HG03139 (cell line): ENCODE measurements around the gene DOK6.

Experiments used
- ATAC-seq: cut with Tn5 transposase; IDR thresholded peaks from one replicate; pipeline ENCODE4 v1.9.1; 2021; ENCODE audit not compliant: unreplicated experiment

The DOK6 gene

DNA sequence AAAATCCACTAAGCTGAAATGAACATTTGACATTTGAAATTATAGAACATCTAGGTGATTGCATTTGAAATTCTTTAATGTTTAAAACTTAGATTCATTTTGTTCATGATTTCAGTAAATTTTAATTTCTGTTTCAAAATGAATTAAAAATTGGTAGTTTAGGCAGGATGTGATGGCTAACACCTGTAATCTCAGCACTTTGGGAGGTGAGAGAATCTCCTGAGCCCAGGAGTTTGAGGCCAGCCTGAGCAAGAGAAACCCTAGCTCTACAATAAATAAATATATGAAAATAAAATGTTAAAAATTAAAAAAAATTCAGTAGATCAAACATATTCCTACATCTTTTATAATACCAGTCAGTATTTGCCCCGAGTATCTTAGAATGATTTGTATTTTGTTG lies 330.0 kb downstream of the DOK6 start:
- no peak for ATAC-seq

DNA sequence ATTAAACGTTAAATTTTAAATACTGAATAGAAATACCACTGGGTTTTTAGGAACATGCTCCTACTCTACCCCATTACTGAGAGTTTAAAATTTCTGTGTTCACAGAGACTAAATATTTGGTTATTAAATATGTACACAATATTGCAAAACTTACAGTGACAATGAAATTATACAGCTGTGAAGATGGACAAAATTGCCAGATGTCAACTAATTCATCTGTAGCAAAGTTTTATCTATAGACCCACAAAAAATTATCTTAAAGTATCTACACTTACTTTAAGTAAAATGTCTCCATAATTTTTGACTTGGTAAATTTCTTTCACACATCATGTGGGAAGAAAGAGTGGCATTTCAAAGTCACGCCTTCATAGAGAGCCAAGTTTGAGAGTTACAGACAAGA lies 333.8 kb downstream of the DOK6 start:
- no peak for ATAC-seq

DNA sequence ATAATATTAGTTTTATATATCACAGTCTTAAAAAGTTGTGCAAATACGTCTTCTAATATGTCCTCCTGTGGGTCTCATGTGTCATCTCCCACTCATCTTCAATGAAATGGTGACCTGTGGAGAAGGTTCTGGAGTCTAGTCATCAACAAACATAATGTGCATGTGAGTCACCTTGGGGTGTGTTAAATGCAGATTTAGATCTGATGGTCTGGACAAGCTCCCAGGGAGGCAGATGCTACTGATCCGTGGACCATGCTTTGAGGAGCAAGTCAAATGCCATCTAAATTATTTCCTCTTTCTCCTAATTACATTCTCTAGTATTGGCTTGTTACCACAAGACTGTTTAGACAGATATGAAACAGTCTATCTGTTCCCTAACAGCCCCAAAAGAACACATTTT lies 336.0 kb downstream of the DOK6 start:
- ATAC-seq = no peak

DNA sequence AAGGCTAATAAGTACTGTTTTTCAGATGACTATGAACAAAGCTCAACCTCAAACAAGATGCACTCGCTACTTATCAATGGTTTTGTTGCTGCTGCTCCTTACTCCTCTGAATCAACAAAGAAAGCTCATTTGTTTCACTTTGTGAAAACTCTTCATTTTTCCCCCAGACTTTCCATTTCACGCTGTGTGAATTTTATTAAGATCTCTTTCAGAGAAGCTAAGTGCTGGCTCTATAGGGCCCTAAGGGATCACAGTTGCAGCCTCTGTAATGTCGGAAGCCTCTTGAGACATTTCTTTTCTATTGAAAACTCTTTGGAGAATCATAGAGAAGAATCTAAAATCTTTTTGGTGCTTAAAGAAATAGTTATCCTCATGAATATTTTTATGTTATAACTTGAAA lies 337.2 kb downstream of the DOK6 start:
- no peak for ATAC-seq

DNA sequence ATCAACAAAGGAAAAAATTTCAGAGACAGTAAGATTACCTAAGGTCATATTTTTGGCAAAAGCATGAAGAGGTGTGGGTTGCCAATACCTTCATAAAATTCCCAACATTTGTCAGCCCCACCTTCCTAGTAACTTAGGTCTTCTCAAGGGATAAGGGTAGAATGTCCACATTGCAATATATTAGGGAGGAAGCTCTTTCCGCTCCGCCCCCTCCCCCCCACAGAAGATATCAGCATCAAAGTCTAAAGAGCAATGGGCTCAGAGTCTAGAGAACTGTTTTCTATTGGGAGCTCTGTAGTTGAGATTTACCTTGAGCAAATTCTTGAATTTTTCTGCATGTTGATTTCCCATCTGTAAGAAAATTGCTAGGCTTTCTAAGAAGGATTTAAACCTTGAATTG lies 346.7 kb downstream of the DOK6 start:
- ATAC-seq = no peak

DNA sequence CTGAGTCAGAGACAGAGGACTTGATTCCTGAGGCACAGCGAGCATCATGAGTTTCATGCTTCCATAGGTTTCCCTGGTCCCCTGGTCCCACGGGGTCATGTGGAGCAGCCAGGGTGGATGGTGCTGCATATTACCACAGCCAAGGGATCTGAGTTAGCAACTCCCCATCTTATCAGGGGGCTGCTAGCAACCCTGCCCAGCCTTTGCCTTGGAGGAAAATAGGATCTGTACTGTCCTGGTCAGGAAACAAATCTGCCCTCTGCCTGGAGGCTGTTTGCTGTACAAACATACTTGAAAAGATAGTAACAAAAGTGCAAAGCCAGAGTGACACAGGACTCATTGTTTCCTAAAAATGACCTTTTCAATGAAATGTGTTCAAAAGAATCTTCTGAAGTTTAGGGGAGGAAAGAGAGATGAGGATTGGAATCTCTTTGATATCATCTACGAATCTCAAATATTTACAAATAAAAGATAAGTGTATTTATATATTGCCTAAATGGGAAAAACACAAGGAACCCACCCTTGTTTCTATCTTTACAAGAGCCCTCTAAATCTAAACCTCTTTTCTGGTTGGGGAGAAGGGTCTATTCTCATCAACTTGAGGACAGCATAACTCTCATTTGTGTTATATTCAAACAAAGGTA lies 352.2 kb downstream of the DOK6 start:
- ATAC-seq = no peak

DNA sequence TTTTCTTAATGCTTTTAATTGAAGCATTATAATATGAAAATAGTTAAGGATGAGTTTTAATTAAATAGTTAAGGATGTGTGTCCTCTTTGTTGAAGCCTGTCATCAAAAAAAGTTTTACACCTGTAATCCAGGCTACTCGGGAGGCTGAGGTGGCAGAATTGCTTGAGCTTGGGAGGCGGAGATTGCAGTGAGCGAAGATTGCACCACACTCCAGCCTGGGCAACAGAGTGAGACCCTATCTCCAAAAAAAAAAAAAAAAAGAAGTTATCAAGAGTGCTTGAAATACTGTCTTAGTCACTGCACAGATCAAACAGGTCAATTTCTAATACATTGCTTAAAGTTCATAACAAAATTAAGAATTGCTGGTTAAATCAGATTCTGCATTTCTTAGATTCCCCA lies 353.4 kb downstream of the DOK6 start:
- no peak for ATAC-seq

DNA sequence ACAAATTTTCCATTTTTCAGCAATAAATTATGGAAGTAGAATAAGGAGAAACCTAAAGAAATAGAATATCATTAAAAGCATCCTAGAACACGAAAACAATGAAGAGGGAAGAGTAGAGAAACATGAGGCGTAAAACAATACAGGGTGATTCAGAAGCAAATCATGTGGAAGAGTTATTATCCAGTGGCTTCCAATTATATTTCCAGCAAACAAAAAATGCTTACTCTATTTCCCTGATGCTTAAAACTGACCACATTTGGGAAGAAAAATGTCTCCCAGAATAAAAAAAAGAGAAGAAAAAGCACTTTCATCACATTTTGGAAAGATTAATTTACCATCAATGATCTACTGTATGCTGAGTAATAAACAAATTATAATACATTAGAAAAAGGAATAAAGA lies 354.4 kb downstream of the DOK6 start:
- no peak for ATAC-seq

DNA sequence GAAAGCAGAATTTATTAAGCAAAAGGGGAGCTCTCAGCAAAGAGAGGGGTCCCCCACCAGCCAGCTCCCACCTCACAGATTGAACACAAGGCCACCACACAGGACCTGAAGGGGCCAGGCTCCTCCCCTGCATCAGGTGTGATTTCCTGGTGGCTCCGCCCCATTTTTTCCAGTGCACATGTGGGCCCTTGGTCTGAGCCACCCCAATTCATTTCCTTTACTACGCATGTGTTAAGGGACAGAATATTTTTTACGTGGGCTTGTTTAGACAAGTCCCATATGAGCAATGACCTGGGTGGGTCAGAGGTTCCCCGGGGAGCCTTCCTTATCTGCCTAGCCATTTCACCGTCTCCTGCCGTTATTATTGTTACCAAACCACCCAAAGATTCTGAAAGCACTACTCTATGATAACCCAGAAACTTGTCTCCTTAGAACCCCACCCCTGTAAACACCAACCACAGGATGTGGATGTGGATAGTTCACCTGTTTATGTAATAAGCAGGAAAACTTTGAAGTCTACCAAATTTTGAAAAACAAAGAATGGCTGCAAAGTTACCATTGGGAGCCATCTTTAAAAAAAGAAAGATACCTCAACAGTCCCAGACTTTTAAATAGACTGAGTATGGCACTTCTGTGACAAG lies 355.3 kb downstream of the DOK6 start:
- no peak for ATAC-seq

DNA sequence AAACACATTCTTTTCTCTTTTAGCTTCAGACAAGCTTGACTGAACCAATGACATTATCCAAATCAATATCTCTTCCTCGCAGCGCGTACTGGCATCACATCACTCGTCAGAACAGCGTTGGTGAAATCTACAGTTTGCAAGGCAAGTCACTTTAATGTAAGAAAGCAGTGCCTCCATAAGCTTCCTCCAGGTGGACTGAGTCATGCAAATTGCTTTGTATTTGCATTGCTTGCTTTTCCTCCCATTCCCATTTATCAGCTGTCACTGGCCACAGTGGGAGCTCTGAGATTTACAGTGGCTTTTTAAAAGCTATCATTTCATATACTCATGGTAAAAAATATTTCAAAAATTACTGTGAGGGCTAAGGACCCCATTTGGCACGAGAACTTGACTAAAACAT lies 357.0 kb downstream of the DOK6 start:
- ATAC-seq = no peak

DNA sequence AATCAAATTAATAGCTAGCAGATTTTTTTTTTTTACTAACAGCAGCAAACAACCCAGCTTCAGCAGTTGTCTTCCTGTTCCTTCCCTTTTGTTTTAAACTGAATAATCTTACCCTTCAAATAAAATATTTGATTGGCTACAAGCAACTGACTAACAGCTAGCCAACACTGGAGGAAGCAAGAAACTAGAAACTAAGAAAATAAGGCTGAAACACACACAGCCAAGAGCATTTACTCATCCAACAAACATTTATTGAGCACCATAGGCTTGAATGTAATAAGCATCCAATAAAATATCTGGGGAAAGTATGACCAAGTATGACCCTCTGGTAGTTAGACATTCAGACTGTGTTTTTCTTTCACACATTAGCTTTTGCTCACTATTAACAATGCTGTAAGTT lies 357.8 kb downstream of the DOK6 start:
- no peak for ATAC-seq

DNA sequence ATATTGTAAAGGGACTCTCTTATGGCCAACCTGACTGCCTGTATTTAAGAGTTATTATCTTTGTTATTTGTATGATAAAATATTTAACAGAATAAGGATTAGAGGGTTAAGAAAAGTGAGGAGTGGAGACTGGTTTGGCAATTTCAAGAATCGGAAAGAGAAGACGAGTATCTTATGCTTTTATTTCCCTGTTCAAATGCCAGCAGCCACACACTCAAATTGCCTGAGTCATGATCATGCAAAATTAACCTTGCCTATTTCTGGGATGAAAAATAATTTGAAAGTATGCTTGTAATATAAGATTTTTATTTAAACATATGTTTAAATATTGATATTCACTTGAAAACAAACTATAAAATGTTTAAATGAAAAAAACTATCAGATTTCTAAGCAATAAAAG lies 358.4 kb downstream of the DOK6 start:
- ATAC-seq = no peak

DNA sequence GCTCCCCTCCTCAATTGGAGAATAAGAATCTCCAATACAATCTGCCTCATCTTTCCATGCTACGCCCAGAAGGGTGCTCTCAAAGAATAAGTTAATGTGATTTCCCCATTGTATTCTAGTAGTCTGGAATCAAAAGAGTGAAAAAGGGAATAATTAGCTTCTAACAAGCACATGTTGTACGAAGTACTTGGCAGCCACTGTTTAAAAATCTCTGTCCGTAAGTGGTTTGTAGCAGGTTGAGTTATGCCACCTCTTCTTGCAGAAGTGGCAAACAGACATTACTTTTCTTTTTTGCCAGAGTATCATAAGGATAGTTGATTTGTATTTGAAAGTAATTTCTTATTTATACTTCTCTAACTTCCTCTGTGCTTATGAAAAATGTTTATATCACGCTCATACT lies 362.3 kb downstream of the DOK6 start:
- ATAC-seq = no peak

DNA sequence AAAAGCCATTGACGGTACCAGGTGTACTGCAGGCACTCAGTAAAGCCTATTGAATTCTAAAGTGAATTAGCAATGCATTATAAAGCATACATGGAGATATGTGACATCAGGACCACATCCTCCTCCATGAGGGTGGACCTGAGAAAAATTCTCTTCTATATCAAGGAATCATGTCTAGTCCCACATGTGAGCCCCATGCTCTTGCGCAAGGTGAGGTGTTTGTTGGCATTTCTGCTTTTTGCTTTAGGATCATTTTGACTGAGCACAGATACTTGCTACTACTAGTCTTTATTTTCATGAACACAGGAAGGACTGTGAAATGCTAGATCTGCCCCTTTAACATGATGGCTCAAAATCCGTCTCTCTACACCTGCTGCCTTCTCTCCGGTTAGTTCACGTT lies 363.1 kb downstream of the DOK6 start:
- ATAC-seq = no peak

DNA sequence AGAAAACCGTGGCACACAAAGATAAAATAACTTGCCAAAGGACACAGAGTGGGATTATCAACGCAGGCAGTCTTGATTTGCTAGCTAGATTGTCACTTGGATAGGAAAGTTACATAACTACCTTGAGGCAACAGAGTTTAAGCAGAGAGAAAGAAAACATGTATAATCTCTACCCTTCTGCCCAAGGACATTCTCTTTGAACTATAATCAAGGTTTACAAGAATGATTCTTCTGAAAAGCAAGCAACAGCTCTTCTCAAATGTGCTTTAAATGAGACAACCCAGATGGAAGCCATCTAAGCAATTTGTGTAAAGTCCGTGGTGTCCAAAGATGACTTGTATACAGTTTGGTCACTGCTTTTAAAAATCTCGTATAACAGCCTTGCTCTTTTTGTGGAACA lies 369.6 kb downstream of the DOK6 start:
- no peak for ATAC-seq

DNA sequence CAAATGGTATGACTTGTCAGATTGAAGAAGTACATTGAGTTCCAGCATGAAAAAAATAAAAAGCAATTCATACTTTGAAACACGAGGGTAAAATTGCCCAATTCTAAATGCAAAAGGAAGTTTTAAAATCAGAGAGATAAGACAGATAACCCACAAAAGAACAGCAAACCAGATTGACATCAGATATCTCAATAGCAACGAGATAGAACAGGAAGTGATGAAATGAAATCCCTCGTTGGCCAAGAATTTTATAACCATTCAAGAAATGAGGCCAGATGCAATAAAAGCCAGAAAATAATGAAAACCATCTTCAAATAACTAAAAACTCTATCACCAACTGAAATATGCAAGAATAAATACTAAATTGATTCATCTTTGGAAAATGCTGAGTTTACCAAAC lies 374.1 kb downstream of the DOK6 start:
- no peak for ATAC-seq

DNA sequence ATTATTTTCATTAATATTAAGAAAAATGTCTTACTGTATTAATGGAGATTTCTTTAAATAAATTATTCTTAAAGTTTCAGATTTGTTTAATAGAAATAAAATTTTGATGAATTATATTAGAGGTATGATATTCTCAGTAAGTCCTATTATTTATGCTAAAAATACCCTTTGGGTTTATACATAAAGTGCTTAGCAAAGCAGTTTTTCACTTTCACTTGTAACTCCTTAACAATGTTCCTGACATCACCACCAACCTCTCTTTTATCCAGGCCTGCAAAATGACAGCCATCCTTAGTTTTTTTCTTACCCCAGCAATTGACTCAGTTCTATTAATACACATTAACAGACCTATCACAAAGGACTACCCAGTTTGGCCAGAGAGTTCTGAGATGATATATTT lies 376.6 kb downstream of the DOK6 start:
- ATAC-seq = no peak

DNA sequence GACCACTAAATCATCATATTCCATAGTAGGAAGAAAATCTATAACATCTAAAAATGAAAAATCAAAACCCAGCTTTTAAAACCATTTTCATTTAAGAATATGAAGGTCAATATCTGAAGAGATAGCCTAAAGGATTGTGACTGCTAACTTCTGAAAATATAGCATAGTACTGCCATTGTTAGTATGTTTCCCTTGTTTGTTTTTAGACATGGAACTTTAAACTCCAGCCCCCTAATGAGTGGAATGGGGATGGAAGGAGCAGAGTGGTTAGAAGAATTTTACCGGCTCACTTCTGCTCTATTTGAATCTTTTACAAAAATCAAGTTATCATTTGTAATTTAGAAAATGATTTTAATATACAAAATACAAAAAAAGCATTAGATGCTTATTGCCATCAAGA lies 378.0 kb downstream of the DOK6 start:
- no peak for ATAC-seq

DNA sequence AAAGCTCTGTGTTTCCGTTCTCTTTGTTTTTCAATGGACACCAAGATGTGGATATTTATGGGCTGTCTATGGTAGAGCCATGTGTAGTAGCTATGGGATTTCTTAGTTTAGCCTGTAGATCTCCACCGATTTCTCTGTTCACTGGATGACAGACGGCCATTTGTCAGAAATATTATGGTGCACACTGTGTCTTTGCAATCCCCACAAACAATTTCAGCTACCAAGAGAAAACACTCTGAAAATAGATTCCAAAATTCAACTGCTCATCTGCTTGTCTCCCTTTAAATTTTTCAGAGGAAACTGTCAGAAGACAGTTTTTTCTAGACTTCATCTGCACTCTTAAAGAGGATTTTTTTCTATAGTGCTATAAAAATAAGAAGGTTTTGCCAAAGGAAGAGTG lies 380.2 kb downstream of the DOK6 start:
- no peak for ATAC-seq

DNA sequence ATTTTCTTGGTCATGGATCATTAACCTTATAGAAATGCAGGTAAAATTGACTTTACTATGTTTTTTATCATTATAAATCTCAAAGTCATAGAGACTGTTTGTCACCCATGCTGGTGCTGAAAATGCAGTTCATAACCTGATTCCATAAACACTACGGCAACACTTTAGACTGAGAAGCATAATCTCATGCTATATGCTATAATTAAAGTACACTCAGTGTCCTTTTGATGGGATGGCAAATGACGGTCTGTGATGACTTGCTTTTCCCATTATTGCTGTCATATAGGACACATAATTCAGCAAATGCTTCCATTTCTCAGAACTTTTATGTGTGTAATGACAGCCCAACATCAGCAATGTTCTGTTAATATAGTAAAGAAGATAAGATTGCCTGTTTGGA lies 384.1 kb downstream of the DOK6 start:
- ATAC-seq = no peak

DNA sequence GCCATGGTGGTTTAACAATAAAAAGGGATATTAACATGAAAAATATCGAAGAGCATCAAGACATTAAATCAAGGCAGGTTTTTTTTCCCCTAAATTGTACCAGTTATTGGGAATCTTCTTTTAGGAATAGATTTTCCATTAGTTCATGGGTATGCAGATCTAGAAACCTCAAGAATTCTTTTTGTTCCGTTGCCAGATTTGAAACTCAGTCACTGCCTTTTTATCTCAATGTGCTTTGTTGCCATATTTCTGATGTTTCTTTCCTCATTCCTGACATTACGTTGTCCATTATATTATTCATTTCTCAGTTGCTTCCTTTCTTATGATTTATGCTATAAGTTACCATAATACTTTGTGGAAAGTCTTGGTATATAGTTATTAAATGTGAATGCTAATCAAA lies 384.8 kb downstream of the DOK6 start:
- ATAC-seq = no peak

DNA sequence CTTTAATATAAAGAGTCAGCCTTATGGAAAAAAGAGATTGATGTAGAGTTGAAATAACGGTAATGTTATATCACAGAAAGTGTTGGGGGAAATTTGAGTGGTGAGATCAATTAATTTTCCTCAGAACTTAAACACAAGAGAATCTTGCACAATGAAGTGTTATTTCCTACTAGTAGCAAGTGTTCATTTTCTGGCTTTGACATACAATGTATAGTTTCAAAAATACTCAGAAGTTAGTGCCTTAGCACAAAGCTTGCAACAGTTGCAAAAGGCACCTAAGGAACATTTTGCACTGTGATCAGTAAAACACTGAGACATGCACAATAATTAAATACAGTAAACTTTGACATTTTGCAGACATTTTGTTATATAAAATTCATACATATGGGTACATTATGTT lies 385.7 kb downstream of the DOK6 start:
- ATAC-seq = no peak

DNA sequence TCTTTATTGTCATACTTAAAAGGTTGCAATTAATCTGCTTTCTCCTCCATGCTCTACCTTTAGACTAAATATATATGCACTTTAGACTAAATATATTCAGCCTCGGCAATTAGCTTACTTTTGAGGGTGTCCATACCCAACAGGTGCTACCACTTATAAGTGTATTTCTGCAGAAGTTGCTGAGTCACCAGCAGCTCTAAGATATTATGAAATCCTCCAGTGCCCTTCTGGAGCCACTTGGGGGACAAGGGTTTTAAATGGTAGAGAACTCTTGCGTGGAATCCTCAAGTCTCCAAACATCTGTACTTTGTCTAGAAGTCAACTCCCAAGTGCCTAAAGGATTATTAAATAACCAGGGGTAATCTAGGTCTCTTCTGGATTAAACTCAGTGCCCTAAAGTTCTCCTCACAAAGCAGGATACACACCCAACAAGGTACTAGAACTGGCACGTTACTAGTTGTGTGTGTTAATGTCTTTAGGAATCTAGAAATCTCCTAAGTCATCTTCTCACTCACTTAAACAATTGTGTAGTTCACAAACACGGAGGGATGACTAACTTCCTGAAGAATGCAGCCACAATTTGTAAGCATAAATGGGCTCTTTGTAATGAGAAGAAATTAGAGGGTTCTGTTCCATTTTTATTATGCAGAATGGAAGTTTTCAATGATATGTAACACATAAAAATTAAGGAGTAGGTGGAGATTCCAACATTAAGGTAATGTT lies 387.3 kb downstream of the DOK6 start:
- ATAC-seq = no peak
